Spinal cord (tissue), 10 donors: Measurements from ENCODE around the gene TTC28. TPM values are rescaled to one million over a fixed set of nuclear protein-coding genes. Genes with fewer than 3 reads are reported as not detected.
A peak's percentile ranks its signal among the peaks of the same experiment; 100 is the strongest.

Experiments used
- DNase-seq, 6 donors: peaks; one replicate each; pipeline versions ENCODE4 v3.0.0 to v3.0.0-alpha.2; 2013 to 2015; ENCODE audit warnings: low spot score in 6 of 6, low read depth in 4 of 6
- H3K27ac ChIP-seq: one replicate; pipeline ENCODE4 v1.5.1; 2013; ENCODE audit warnings: low read depth, low read length, control low read depth
- H3K27me3 ChIP-seq: one replicate; pipeline ENCODE4 v1.6.1; 2013; ENCODE audit warnings: low read length; ENCODE audit not compliant: control insufficient read depth, insufficient read depth
- H3K36me3 ChIP-seq: one replicate; pipeline ENCODE4 v1.6.1; 2013; ENCODE audit warnings: low read length; ENCODE audit not compliant: control insufficient read depth, insufficient read depth
- H3K4me1 ChIP-seq: one replicate; pipeline ENCODE4 v1.6.1; 2013; ENCODE audit warnings: low read length; ENCODE audit not compliant: control insufficient read depth, insufficient read depth
- H3K4me3 ChIP-seq: one replicate; pipeline ENCODE4 v1.5.1; 2013; ENCODE audit warnings: low read depth, low read length, control low read depth
- H3K9me3 ChIP-seq: one replicate; pipeline ENCODE4 v1.6.1; 2013; ENCODE audit warnings: low read length; ENCODE audit not compliant: control insufficient read depth, insufficient read depth
- WGBS: methylation state at CpG from one replicate; pipeline ENCODE4 v1.1.5; 2013; ENCODE audit warnings: missing lambda C conversion rate; ENCODE audit not compliant: insufficient coverage; 5-methylcytosine and 5-hydroxymethylcytosine counted together
- polyA plus RNA-seq, 2 donors: library from polyadenylated mRNA; unstranded; fragments of 120-200 nt; gene quantifications; one replicate each; pipeline ENCODE4 v1.2.1, GENCODE V29; 2013; ENCODE audit not compliant: insufficient read length in 2 of 2
- total RNA-seq, 2 donors: library from RNA; depleted of rRNA in 1 of 2; stranded (reverse); fragments of 120-200 nt in 1 of 2; fragments of >200 nt in 1 of 2; gene quantifications; one replicate each; pipeline versions ENCODE4 v1.2.3 to v1.2.4, GENCODE V29; 2013 to 2014
- donor health status: healthy.

Gene TTC28
- total and polyA plus RNA-seq, 4 donors, result 19.4 to 44.0 (median 30.4) TPM

DNA sequence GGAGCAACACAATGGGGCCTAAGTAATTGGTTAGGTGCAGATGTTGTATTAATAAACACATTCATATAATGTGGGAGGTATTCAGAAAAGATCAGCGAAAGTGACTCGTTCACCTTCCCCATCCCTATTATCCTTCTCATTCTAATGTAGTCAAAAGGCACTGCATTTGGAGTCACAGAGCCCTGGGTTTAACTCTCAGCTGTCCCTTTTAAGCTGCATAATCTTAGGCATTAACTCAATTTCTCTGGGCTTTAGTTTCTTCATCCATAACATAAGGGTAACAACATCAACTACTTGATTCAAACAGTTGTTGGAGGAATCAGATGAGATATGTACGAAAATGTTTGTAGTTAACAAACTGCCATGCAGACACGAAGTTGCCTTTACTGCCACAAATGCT, 573.0 kb downstream of the TTC28 start:
- H3K36me3 ChIP-seq, result peaks cover 11% of the 10 kb centered on the region

DNA sequence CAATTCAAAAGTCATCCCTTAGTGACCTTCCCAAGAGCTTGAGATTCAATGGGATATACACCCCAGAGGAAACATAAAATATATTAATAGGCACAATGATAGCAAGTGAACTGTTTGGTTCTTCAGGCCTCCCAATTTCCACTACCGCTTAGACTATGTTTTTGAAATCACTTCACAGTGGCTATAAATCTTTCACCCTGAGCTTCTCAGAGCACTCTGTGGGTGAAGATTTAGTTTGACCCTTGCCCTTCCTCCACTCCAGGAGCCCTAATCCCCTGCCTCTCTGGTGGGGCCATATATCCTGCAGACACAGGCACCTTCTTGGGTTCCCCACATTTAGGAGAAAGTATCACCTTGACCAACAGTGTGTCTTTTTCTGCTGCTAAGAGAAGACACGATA, 573.7 kb downstream of the TTC28 start:
- no peak overlapping the region for H3K4me3 ChIP-seq
- DNase-seq, result no peak
- H3K4me1 ChIP-seq, result no peaks in the 10 kb centered on the region
- no peaks in the 10 kb centered on the region for H3K9me3 ChIP-seq
- H3K27me3 ChIP-seq, result no peaks in the 10 kb centered on the region
- H3K36me3 ChIP-seq, result peaks cover 14% of the 10 kb centered on the region
- WGBS, result no CpG with 5 or more reads among the region's 2 CpGs
- no peak overlapping the region for H3K27ac ChIP-seq

More for the DNA sequence above, 573.0 kb downstream of the TTC28 start:
- Histone ChIP-seq H3K27ac (no peak overlapping the region), H3K4me3 (no peak overlapping the region), H3K9me3 (no peaks in the 10 kb centered on the region), H3K27me3 (no peaks in the 10 kb centered on the region), H3K4me1 (no peaks in the 10 kb centered on the region)
- DNase-seq, result no peak
- 100% methylated on average over 1 of the region's 4 CpGs for WGBS

DNA sequence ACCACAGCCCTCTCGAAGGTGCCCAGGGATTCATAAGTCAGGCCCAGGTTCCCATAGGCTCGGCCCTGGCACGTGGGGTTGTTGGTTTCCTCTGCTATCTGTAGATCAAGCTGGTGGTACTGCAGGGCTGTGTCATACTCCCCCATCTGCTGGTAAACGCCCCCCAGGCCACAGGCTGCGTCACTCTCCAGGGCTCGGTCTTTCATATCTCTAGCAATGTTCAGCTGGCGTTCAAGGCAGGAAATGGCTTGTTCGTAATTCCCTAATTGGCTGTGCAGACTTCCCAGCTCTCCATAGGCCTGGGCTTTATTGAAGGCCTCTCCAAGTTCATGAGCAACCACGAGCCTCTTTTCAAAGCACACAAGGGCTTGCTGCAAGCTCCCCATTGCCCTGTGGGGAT, 574.2 kb downstream of the TTC28 start:
- 90% methylated on average over 8 of the region's 9 CpGs for WGBS
- H3K27ac ChIP-seq, result no peak overlapping the region
- no peaks in the 10 kb centered on the region for H3K4me1 ChIP-seq
- no peaks in the 10 kb centered on the region for H3K9me3 ChIP-seq
- no peak overlapping the region for H3K4me3 ChIP-seq
- no peaks in the 10 kb centered on the region for H3K27me3 ChIP-seq
- no peak for DNase-seq
- H3K36me3 ChIP-seq, result peaks cover 14% of the 10 kb centered on the region

- Histone ChIP-seq H3K9me3 (no peaks in the 10 kb centered on the region), H3K36me3 (peaks cover 14% of the 10 kb centered on the region), H3K4me1 (no peaks in the 10 kb centered on the region), H3K4me3 (no peak overlapping the region), H3K27ac (no peak overlapping the region), H3K27me3 (no peaks in the 10 kb centered on the region)
- no peak for DNase-seq
- WGBS, result 100% methylated on average over 1 of the region's 2 CpGs
Measured at GRCh38 chr22:28103596-28103995, 576.0 kb downstream of the TTC28 start.

DNA sequence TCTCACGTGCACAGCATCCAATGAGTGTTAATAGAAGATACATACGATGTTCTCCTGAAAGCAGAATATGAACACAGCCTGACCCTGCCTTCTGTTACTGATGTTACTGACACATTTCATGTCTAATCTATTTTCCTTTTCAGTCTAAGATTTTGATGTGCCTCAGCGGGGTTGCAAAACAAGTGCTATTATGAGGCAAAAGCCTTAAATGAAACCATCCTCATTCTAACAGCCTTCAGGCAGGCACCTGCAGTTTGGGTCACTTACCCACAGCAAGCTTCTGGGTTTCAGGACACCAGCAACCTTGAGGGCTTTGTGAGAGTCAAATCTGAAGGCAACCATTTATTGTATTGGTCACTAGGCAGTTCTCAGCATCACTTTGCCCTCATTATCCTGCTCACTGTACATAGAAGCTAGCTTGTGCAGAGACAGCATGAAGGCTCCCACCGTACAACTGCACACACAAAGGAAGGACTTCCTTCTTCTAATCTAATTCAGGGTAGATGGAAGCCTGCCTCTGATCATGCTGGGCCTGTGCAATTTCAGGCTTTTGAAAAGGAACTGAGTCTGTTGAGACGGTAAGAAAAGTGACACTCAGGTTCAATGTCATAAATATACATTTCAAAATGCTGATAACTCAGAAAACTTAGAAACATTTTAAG, 577.4 kb downstream of the TTC28 start:
- no peak for DNase-seq
- WGBS, result no CpG with 5 or more reads among the region's 5 CpGs
- no peaks in the 10 kb centered on the region for H3K27me3 ChIP-seq

GRCh38 chr22:28097627-28098026, 582.0 kb downstream of the TTC28 start:
- H3K27me3 ChIP-seq, result no peaks in the 10 kb centered on the region
- DNase-seq, result peak in 1 of 6 donors; percentile 63

More for the DNA sequence above, 577.4 kb downstream of the TTC28 start:
- Histone ChIP-seq H3K27ac (no peak overlapping the region), H3K4me3 (no peak overlapping the region), H3K36me3 (peaks cover 15% of the 10 kb centered on the region), H3K9me3 (no peaks in the 10 kb centered on the region), H3K4me1 (no peaks in the 10 kb centered on the region)

GRCh38 chr22:28096161-28096560, 583.5 kb downstream of the TTC28 start:
- Histone ChIP-seq H3K4me1 (peaks cover 3% of the 10 kb centered on the region), H3K9me3 (no peaks in the 10 kb centered on the region), H3K27ac (no peak overlapping the region), H3K4me3 (no peak overlapping the region), H3K36me3 (peaks cover 5% of the 10 kb centered on the region), H3K27me3 (no peaks in the 10 kb centered on the region)
- DNase-seq, result no peak
- WGBS, result 82% methylated on average over 4 of the region's 5 CpGs

More at GRCh38 chr22:28097627-28098026, 582.0 kb downstream of the TTC28 start:
- Histone ChIP-seq H3K36me3 (peaks cover 8% of the 10 kb centered on the region), H3K4me1 (peaks cover 3% of the 10 kb centered on the region), H3K27ac (no peak overlapping the region), H3K4me3 (no peak overlapping the region), H3K9me3 (no peaks in the 10 kb centered on the region)
- no CpG with 5 or more reads among the region's 3 CpGs for WGBS

GRCh38 chr22:28095316-28096095, 584.1 kb downstream of the TTC28 start:
- Histone ChIP-seq H3K27ac (no peak overlapping the region), H3K36me3 (peaks cover 5% of the 10 kb centered on the region), H3K4me1 (peaks cover 3% of the 10 kb centered on the region), H3K27me3 (no peaks in the 10 kb centered on the region), H3K4me3 (no peak overlapping the region), H3K9me3 (no peaks in the 10 kb centered on the region)
- peak in 2 of 6 donors; percentile 72 to 75 for DNase-seq
- 60% methylated on average over 2 of the region's 5 CpGs for WGBS

- Histone ChIP-seq H3K4me1 (peaks cover 3% of the 10 kb centered on the region), H3K27me3 (no peaks in the 10 kb centered on the region), H3K36me3 (peaks cover 5% of the 10 kb centered on the region), H3K9me3 (no peaks in the 10 kb centered on the region), H3K27ac (no peak overlapping the region), H3K4me3 (no peak overlapping the region)
- DNase-seq, result peak in 2 of 6 donors; percentile 58 to 86
- 63% methylated on average over 5 of the region's 7 CpGs for WGBS
Measured at GRCh38 chr22:28094771-28095170, 584.9 kb downstream of the TTC28 start.

- no CpG with 5 or more reads among the region's 1 CpG for WGBS
- Histone ChIP-seq H3K36me3 (peaks cover 5% of the 10 kb centered on the region), H3K4me3 (no peak overlapping the region), H3K27me3 (no peaks in the 10 kb centered on the region), H3K9me3 (no peaks in the 10 kb centered on the region), H3K27ac (no peak overlapping the region), H3K4me1 (peaks cover 3% of the 10 kb centered on the region)
- peak in 1 of 6 donors; percentile 37 for DNase-seq
Measured at GRCh38 chr22:28093711-28094110, 585.9 kb downstream of the TTC28 start.
